SK-N-SH treated with all-trans-retinoic acid at 6 μM for 48 hours (cell line): ENCODE measurements around the gene HDAC8.
"Not testable (repeated sequence)": the region's sequence is repeated elsewhere in the genome, so short reads cannot be mapped to it uniquely, and the experiment has no call there.

Source experiments
- ATAC-seq: fragments of 200-7000 bp; cut with Tn5 transposase; 3 replicates; pipeline ENCODE4 v1.9.1; 2020; ENCODE audit warnings: mild to moderate bottlenecking, moderate library complexity
- ARNTL ChIP-seq: fragments of 450-650 bp; formaldehyde crosslinking; IDR thresholded peaks from 2 replicates; pipeline ENCODE4 v1.5.0; 2020; ENCODE audit warnings: low read depth, mild to moderate bottlenecking, moderate library complexity, borderline replicate concordance
- BACH2 ChIP-seq: fragments of 250-450 bp; sonication (Bioruptor Pico); IDR thresholded peaks from 2 replicates; pipeline ENCODE4 v1.9.0; 2021; ENCODE audit warnings: mild to moderate bottlenecking, borderline replicate concordance
- CREB5 ChIP-seq: fragments of 250-450 bp; sonication (Bioruptor Pico); IDR thresholded peaks from 2 replicates; pipeline ENCODE4 v1.5.1; 2020; ENCODE audit warnings: low read depth, mild to moderate bottlenecking, moderate library complexity
- CSDC2 ChIP-seq: fragments of 250-450 bp; sonication (Bioruptor Pico); IDR thresholded peaks from 2 replicates; pipeline ENCODE4 v1.5.0; 2020; ENCODE audit warnings: mild to moderate bottlenecking, moderate library complexity
- CSRNP3 ChIP-seq: fragments of 250-450 bp; sonication (Bioruptor Pico); IDR thresholded peaks from 2 replicates; pipeline ENCODE4 v1.5.1; 2021; ENCODE audit warnings: mild to moderate bottlenecking, moderate library complexity
- GLIS3 ChIP-seq: fragments of 250-450 bp; sonication (Bioruptor Pico); IDR thresholded peaks from 2 replicates; pipeline ENCODE4 v1.5.0; 2020; ENCODE audit warnings: mild to moderate bottlenecking, moderate library complexity
- ISL1 ChIP-seq: fragments of 250-450 bp; sonication (Bioruptor Pico); IDR thresholded peaks from 2 replicates; pipeline ENCODE4 v2.1.2; 2022; ENCODE audit warnings: mild to moderate bottlenecking, moderate library complexity
- OSR1 ChIP-seq: fragments of 250-450 bp; sonication (Bioruptor Pico); IDR thresholded peaks from 2 replicates; pipeline ENCODE4 v1.8.0; 2022; ENCODE audit warnings: moderate library complexity, mild to moderate bottlenecking, inconsistent platforms
- POU6F1 ChIP-seq: fragments of 250-450 bp; sonication (Bioruptor Pico); IDR thresholded peaks from 2 replicates; pipeline ENCODE4 v1.8.0; 2021; ENCODE audit warnings: low read depth, mild to moderate bottlenecking, moderate library complexity, borderline replicate concordance
- RARB ChIP-seq: fragments of 250-450 bp; sonication (Bioruptor Pico); IDR thresholded peaks from 2 replicates; pipeline ENCODE4 v1.8.0; 2021; ENCODE audit warnings: mild to moderate bottlenecking, moderate library complexity
- SNAI2 ChIP-seq: fragments of 250-450 bp; sonication (Bioruptor Pico); IDR thresholded peaks from 2 replicates; pipeline ENCODE4 v1.5.0; 2020; ENCODE audit warnings: mild to moderate bottlenecking, moderate library complexity
- TCF4 ChIP-seq: fragments of 250-450 bp; sonication (Bioruptor Pico); IDR thresholded peaks from 2 replicates; pipeline ENCODE4 v1.8.0; 2021; ENCODE audit warnings: mild to moderate bottlenecking, moderate library complexity, borderline replicate concordance
- TOX ChIP-seq: fragments of 250-450 bp; sonication (Bioruptor Pico); IDR thresholded peaks from 2 replicates; pipeline ENCODE4 v1.8.0; 2021; ENCODE audit warnings: mild to moderate bottlenecking, moderate library complexity, borderline replicate concordance
- TSHZ2 ChIP-seq: fragments of 250-450 bp; sonication (Bioruptor Pico); IDR thresholded peaks from 2 replicates; pipeline ENCODE4 v1.5.0; 2020; ENCODE audit warnings: mild to moderate bottlenecking, moderate library complexity
- ZC3H10 ChIP-seq: fragments of 250-450 bp; sonication (Bioruptor Pico); IDR thresholded peaks from 2 replicates; pipeline ENCODE4 v1.5.1; 2021; ENCODE audit warnings: mild to moderate bottlenecking, moderate library complexity
- ZFP3 ChIP-seq: fragments of 250-450 bp; sonication (Bioruptor Pico); IDR thresholded peaks from 2 replicates; pipeline ENCODE4 v1.5.0; 2020; ENCODE audit warnings: mild to moderate bottlenecking, moderate library complexity
- ZFP30 ChIP-seq: fragments of 450-650 bp; formaldehyde crosslinking; IDR thresholded peaks from 2 replicates; pipeline ENCODE4 v1.5.0; 2022; ENCODE audit warnings: mild to moderate bottlenecking, moderate library complexity
- ZNF70 ChIP-seq: fragments of 450-650 bp; formaldehyde crosslinking; IDR thresholded peaks from 2 replicates; pipeline ENCODE4 v1.5.0; 2020; ENCODE audit warnings: mild to moderate bottlenecking, moderate library complexity
- ZNF8 ChIP-seq: fragments of 450-650 bp; formaldehyde crosslinking; IDR thresholded peaks from 2 replicates; pipeline ENCODE4 v1.5.0; 2020; ENCODE audit warnings: mild to moderate bottlenecking, moderate library complexity

HDAC8 gene

GRCh38 chrX:72409993-72410392, 162.7 kb downstream of the HDAC8 start:
- no peak for ATAC-seq

GRCh38 chrX:72408885-72409284, 163.8 kb downstream of the HDAC8 start:
- no peak for ATAC-seq
- no peak for TF ChIP-seq OSR1 (CRISPR knock-in tag)
- no peak for TF ChIP-seq ARNTL (CRISPR knock-in tag)
- no peak for TF ChIP-seq GLIS3 (CRISPR knock-in tag)
- TF ChIP-seq ZC3H10 (CRISPR knock-in tag) = no peak
- no peak for TF ChIP-seq ZFP30 (CRISPR knock-in tag)
- no peak for TF ChIP-seq CREB5 (CRISPR knock-in tag)
- TF ChIP-seq ZNF8 = no peak
- no peak for TF ChIP-seq ZFP3
- TF ChIP-seq TSHZ2 (CRISPR knock-in tag) = no peak
- TF ChIP-seq CSRNP3 = no peak

More at GRCh38 chrX:72409993-72410392, 162.7 kb downstream of the HDAC8 start:
- TF ChIP-seq TCF4 = no peak

GRCh38 chrX:72405136-72405535, 167.5 kb downstream of the HDAC8 start:
- ATAC-seq = not testable (repeated sequence)

- ATAC-seq = no peak
- TF ChIP-seq OSR1 (CRISPR knock-in tag) (no peak), SNAI2 (CRISPR knock-in tag) (no peak), TOX (CRISPR knock-in tag) (no peak), RARB (no peak), TCF4 (no peak), ZNF70 (CRISPR knock-in tag) (no peak), POU6F1 (CRISPR knock-in tag) (no peak), BACH2 (CRISPR knock-in tag) (no peak), CREB5 (CRISPR knock-in tag) (no peak), ZFP30 (CRISPR knock-in tag) (no peak), ZFP3 (no peak), ZC3H10 (CRISPR knock-in tag) (no peak), ISL1 (no peak), TSHZ2 (CRISPR knock-in tag) (no peak), CSDC2 (CRISPR knock-in tag) (no peak)
Measured at GRCh38 chrX:72402614-72403013, 170.0 kb downstream of the HDAC8 start.
